Measurements from ENCODE around the gene EPHX1.

DNA sequence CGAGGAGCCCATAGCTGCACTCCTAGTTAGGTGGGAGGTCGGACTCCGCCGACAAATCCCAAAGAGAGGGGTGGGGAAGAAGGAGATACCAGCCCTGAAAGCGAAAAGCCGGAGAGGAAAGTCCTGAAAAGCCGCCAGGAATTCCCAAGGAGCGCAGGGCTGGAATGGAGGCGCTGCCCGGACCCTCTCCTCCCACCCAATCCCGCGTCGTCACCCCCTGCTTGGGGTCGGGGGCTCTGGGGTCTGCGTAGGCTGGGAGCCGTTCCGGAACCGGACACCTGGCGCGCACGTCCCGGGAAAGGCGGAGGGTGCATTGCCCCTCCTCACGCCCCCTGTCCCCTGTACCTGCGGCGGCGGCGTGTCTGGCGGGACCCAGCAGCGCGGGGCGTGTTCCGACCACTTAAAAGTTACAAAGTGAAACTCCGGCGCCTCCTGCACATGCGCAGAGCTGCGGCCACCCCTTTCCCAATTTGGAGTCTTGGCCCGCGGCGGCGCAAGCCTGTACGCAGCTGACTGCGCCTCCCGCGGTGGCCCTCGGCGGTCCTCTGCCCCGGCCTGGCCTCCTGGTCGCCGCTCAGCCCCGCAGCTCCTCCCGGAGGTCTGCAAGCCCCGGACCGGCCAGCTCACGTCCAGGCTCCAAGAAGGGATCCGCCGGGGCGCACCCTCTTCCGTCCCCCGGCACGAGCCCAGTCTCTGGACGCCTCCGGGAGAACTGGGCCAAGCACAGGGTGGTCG is 72.2 kb downstream of the EPHX1 start, which contains the start of gene TMEM63A:
- TF ChIP-seq POLR2A (IDR thresholded peaks at IDR 0.05; ENCODE audit: low read length) (peak; percentile 79), SMC3 (IDR thresholded peaks at IDR 0.05) (no peak), CHD4 (IDR thresholded peaks at IDR 0.05; ENCODE audit: borderline replicate concordance) (no peak), KDM5A (IDR thresholded peaks at IDR 0.05) (no peak), RARB (CRISPR knock-in tag; IDR thresholded peaks at IDR 0.05) (no peak), CBX2 (IDR thresholded peaks at IDR 0.05; ENCODE audit: borderline replicate concordance, low read depth) (no peak)
- TF ChIP-seq, protein P1, sequence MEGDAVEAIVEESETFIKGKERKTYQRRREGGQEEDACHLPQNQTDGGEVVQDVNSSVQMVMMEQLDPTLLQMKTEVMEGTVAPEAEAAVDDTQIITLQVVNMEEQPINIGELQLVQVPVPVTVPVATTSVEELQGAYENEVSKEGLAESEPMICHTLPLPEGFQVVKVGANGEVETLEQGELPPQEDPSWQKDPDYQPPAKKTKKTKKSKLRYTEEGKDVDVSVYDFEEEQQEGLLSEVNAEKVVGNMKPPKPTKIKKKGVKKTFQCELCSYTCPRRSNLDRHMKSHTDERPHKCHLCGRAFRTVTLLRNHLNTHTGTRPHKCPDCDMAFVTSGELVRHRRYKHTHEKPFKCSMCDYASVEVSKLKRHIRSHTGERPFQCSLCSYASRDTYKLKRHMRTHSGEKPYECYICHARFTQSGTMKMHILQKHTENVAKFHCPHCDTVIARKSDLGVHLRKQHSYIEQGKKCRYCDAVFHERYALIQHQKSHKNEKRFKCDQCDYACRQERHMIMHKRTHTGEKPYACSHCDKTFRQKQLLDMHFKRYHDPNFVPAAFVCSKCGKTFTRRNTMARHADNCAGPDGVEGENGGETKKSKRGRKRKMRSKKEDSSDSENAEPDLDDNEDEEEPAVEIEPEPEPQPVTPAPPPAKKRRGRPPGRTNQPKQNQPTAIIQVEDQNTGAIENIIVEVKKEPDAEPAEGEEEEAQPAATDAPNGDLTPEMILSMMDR (IDR thresholded peaks at IDR 0.05), result 0 out of 3 replicates have a peak, but pooled peaks have one; percentile 18
- TF ChIP-seq, protein P2, sequence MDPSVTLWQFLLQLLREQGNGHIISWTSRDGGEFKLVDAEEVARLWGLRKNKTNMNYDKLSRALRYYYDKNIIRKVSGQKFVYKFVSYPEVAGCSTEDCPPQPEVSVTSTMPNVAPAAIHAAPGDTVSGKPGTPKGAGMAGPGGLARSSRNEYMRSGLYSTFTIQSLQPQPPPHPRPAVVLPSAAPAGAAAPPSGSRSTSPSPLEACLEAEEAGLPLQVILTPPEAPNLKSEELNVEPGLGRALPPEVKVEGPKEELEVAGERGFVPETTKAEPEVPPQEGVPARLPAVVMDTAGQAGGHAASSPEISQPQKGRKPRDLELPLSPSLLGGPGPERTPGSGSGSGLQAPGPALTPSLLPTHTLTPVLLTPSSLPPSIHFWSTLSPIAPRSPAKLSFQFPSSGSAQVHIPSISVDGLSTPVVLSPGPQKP (IDR thresholded peaks at IDR 0.05; ENCODE audit: low read depth, low read length), result no peak

Data from A549 (cell line).